ENCODE results near the gene FKBP15. TPM values are rescaled to one million over a fixed set of nuclear protein-coding genes. Genes with fewer than 3 reads are reported as not detected.
"Not testable (repeated sequence)": the region's sequence is repeated elsewhere in the genome, so short reads cannot be mapped to it uniquely, and the experiment has no call there.

Gene FKBP15
- total RNA-seq, 4 donors from 2014 or later = 27.7 to 33.3 (median 30.3) TPM

- 91 to 95% methylated on average over 8 of the region's 8 CpGs for WGBS, 2 donors
- intact Hi-C loops (cut with DNase I; ENCODE audit: low total_unique reads) = no loop called here
- DNase-seq (ENCODE audit: low spot score in 2 of 2) = peak in 1 of 2 donors; percentile 74
- no peak overlapping the region for H3K4me3 ChIP-seq (ENCODE audit: low read depth, poor library complexity, severe bottlenecking)
- TF ChIP-seq POLR2A (IDR thresholded peaks at IDR 0.05) = no peak
- TF ChIP-seq CTCF (IDR thresholded peaks at IDR 0.05) = no peak
These were observed 72.1 kb downstream of the FKBP15 start for GRCh38 chr9:113148781-113149510.

- peak in 1 of 2 donors; percentile 83 for DNase-seq (ENCODE audit: low spot score in 2 of 2)
- TF ChIP-seq CTCF (IDR thresholded peaks at IDR 0.05) = no peak
- TF ChIP-seq POLR2A (IDR thresholded peaks at IDR 0.05) = no peak
- 92 to 94% methylated on average over 6 of the region's 6 CpGs for whole genome bisulfite sequencing, 2 donors
- intact Hi-C loops (cut with DNase I; ENCODE audit: low total_unique reads) = no loop called here
- H3K4me3 ChIP-seq (ENCODE audit: low read depth, poor library complexity, severe bottlenecking) = no peak overlapping the region
These were observed 72.7 kb downstream of the FKBP15 start for GRCh38 chr9:113148372-113148705.

GRCh38 chr9:113143432-113144227, 77.4 kb downstream of the FKBP15 start:
- peak in 1 of 2 donors; percentile 40 for DNase-seq (ENCODE audit: low spot score in 2 of 2)
- TF ChIP-seq CTCF (IDR thresholded peaks at IDR 0.05) (no peak), POLR2A (IDR thresholded peaks at IDR 0.05) (no peak)
- WGBS, 2 donors = 55 to 57% methylated on average over 5 of the region's 5 CpGs
- no peak overlapping the region for H3K4me3 ChIP-seq (ENCODE audit: low read depth, poor library complexity, severe bottlenecking)
- intact Hi-C loops (cut with DNase I; ENCODE audit: low total_unique reads) = no loop called here

- 90 to 95% methylated on average over 9 of the region's 9 CpGs for WGBS, 2 donors
- DNase-seq (ENCODE audit: low spot score in 2 of 2); intact Hi-C loops (cut with DNase I; ENCODE audit: low total_unique reads); H3K4me3 ChIP-seq (ENCODE audit: low read depth, poor library complexity, severe bottlenecking): not testable (repeated sequence)
These were observed 80.2 kb downstream of the FKBP15 start for GRCh38 chr9:113140896-113141295.

- WGBS, 2 donors = 71 to 81% methylated on average over 5 of the region's 5 CpGs
- DNase-seq (ENCODE audit: low spot score in 2 of 2) = no peak
- H3K4me3 ChIP-seq (ENCODE audit: low read depth, poor library complexity, severe bottlenecking) = no peak overlapping the region
- TF ChIP-seq POLR2A (IDR thresholded peaks at IDR 0.05) = no peak
- no peak for TF ChIP-seq CTCF (IDR thresholded peaks at IDR 0.05)
- intact Hi-C loops (cut with DNase I; ENCODE audit: low total_unique reads) = no loop called here
These were observed 81.1 kb downstream of the FKBP15 start for GRCh38 chr9:113139953-113140352.

GRCh38 chr9:113139225-113139829, 81.8 kb downstream of the FKBP15 start:
- 67 to 79% methylated on average over 4 of the region's 4 CpGs for WGBS, 2 donors
- TF ChIP-seq CTCF (IDR thresholded peaks at IDR 0.05) (no peak), POLR2A (IDR thresholded peaks at IDR 0.05) (no peak)
- H3K4me3 ChIP-seq (ENCODE audit: low read depth, poor library complexity, severe bottlenecking) = no peak overlapping the region
- intact Hi-C loops (cut with DNase I; ENCODE audit: low total_unique reads) = no loop called here
- DNase-seq (ENCODE audit: low spot score in 2 of 2) = peak in 1 of 2 donors; percentile 75
